ENCODE results near the gene NYAP1.

The NYAP1 gene

GRCh38 chr7:100465702-100466311, 17.9 kb upstream of the NYAP1 start (continued):
- TF ChIP-seq ZNF10 (tag by site-specific recombination; IDR thresholded peaks at IDR 0.05) (no peak), ZNF404 (tag by site-specific recombination; IDR thresholded peaks at IDR 0.05) (no peak), ZNF18 (tag by site-specific recombination; IDR thresholded peaks at IDR 0.05) (no peak), SP7 (tag by site-specific recombination; IDR thresholded peaks at IDR 0.05) (0 out of 2 replicates have a peak, but pooled peaks have one; percentile 19), ZEB2 (tag by site-specific recombination; IDR thresholded peaks at IDR 0.05) (no peak), ZBTB11 (tag by site-specific recombination; conservative IDR thresholded peaks at IDR 0.05; ENCODE audit: low read depth) (no peak), ZNF350 (tag by site-specific recombination; IDR thresholded peaks at IDR 0.05) (no peak), ZNF146 (tag by site-specific recombination; IDR thresholded peaks at IDR 0.05) (no peak), YY1 (tag by site-specific recombination; IDR thresholded peaks at IDR 0.05) (no peak), ZSCAN4 (tag by site-specific recombination; IDR thresholded peaks at IDR 0.05) (no peak), ZNF792 (tag by site-specific recombination; IDR thresholded peaks at IDR 0.05) (no peak), ZNF768 (tag by site-specific recombination; IDR thresholded peaks at IDR 0.05) (no peak), ZNF560 (tag by site-specific recombination; IDR thresholded peaks at IDR 0.05; ENCODE audit: borderline replicate concordance) (no peak), ZNF701 (tag by site-specific recombination; IDR thresholded peaks at IDR 0.05) (no peak), PRDM2 (tag by site-specific recombination; IDR thresholded peaks at IDR 0.05; ENCODE audit: borderline replicate concordance) (no peak), ZNF776 (tag by site-specific recombination; IDR thresholded peaks at IDR 0.05; ENCODE audit: borderline replicate concordance) (no peak), ZNF426 (tag by site-specific recombination; IDR thresholded peaks at IDR 0.05) (no peak), SALL2 (tag by site-specific recombination; IDR thresholded peaks at IDR 0.05; ENCODE audit: borderline replicate concordance) (no peak), ZNF488 (tag by site-specific recombination; IDR thresholded peaks at IDR 0.05) (no peak), ZNF623 (tag by site-specific recombination; IDR thresholded peaks at IDR 0.05) (no peak), ZBTB48 (tag by site-specific recombination; IDR thresholded peaks at IDR 0.05) (peak; percentile 68), ZNF362 (tag by site-specific recombination; IDR thresholded peaks at IDR 0.05) (no peak)
